Skeletal muscle tissue (tissue), 4 donors: Measurements from ENCODE around the gene RIPK3. TPM values are rescaled to one million over a fixed set of nuclear protein-coding genes. Genes with fewer than 3 reads are reported as not detected.

Experiments
- H3K27ac ChIP-seq: one replicate; pipeline ENCODE4 v1.7.0; 2013; ENCODE audit warnings: mild to moderate bottlenecking, low read depth, low read length, inconsistent platforms
- H3K27me3 ChIP-seq, 3 donors: one replicate each; pipeline ENCODE4 v1.7.0; 2013; ENCODE audit warnings: low read length in 3 of 3; ENCODE audit not compliant: control insufficient read depth in 3 of 3, insufficient read depth in 3 of 3
- H3K36me3 ChIP-seq, 3 donors: one replicate each; pipeline ENCODE4 v1.7.0; 2013; ENCODE audit warnings: low read length in 3 of 3; ENCODE audit not compliant: control insufficient read depth in 3 of 3, insufficient read depth in 3 of 3
- H3K4me1 ChIP-seq, 3 donors: one replicate each; pipeline ENCODE4 v1.7.0; 2013; ENCODE audit warnings: low read length in 3 of 3, mild to moderate bottlenecking in 3 of 3; ENCODE audit not compliant: control insufficient read depth in 3 of 3, insufficient read depth in 3 of 3
- H3K4me3 ChIP-seq, 3 donors: one replicate each; pipeline ENCODE4 v1.7.0; 2013; ENCODE audit warnings: low read length in 3 of 3
- H3K9ac ChIP-seq, 3 donors: one replicate each; pipeline ENCODE4 v1.7.0; 2013; ENCODE audit warnings: low read length in 3 of 3, mild to moderate bottlenecking in 3 of 3, moderate library complexity in 2 of 3, low read depth in 1 of 3
- H3K9me3 ChIP-seq, 3 donors: one replicate each; pipeline ENCODE4 v1.7.0; 2013; ENCODE audit warnings: low read length in 3 of 3; ENCODE audit not compliant: control insufficient read depth in 3 of 3
- total RNA-seq: library from RNA; depleted of rRNA; stranded (reverse); fragments of >200 nt; gene quantifications from one replicate; pipeline ENCODE4 v1.2.3, GENCODE V29; 2014
- donor health status: Osteomylitis.

RIPK3 gene
- total RNA-seq, 1 donor from 2014 or later: 1.6 TPM

DNA sequence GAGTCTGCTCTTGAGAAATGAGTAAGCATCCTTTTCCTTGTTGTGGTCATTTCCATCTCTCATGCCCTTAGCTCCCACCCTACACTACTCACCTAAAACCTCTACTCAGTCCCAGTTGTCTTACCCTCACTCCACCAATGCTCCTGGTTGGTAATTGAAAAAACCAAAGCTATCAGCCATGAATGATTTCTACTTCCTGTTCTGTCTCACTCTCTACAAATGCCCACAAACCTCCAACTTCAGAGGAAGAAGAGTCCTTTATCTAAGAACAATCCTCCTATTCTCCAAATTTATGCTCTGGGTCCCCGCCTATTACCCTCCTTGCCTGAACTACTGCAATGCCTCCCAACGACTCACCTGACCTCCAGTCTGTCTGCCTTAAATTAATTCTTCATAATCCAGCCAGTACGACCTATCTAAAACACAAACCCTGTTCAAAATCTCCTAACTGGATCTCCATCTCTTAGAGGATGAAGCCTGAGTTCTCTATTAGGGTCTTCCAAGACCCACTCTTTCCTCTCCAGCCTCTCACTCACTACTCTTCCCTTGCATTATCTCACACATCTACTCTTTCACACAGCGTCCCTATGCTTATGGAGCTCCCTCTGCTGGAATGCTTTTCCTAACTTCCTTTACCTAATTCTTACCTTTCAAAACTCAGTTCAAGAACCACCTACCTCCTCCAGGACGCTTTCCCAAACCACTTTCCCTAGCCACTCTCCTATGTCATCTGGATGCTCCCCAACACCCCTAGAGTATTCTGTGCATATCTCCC is 42.4 kb downstream of the RIPK3 start:
- Histone ChIP-seq H3K4me3 (no peak overlapping the region), H3K36me3 (peaks cover 12 to 31% (median 27%) of the 10 kb centered on the region in 3 donors), H3K27me3 (no peaks in the 10 kb centered on the region), H3K4me1 (peaks cover 19 to 32% (median 26%) of the 10 kb centered on the region in 3 donors), H3K27ac (no peak overlapping the region), H3K9ac (no peak overlapping the region), H3K9me3 (no peaks in the 10 kb centered on the region)

- Histone ChIP-seq H3K9me3 (no peaks in the 10 kb centered on the region), H3K27ac (no peak overlapping the region), H3K4me1 (peaks cover 19 to 32% (median 25%) of the 10 kb centered on the region in 3 donors), H3K4me3 (no peak overlapping the region), H3K9ac (peak overlapping the region in 1 of 3 donors; percentile 10), H3K36me3 (peaks cover 8 to 30% (median 27%) of the 10 kb centered on the region in 3 donors), H3K27me3 (no peaks in the 10 kb centered on the region)
Measured at GRCh38 chr14:24296341-24297157, 43.2 kb downstream of the RIPK3 start.

DNA sequence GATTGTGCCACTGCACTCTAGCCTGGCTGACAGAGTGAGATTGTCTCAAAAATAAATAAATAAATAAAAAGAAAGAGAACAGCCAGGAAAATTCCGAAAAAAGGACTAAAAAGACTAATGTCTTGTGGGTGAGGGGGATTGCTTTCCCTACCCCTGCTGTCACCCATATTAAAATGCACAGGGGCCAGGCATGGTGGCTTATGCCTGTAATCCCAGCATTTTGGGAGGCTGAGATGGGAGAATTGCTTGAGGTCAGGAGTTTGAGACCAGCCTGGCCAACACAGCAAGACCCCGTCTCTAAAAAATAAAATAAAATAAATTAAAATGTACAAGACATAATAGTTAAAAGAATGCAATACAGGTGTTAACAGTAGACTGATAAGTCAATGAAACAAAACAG is 46.3 kb downstream of the RIPK3 start:
- H3K27me3 ChIP-seq: no peaks in the 10 kb centered on the region
- H3K36me3 ChIP-seq: peaks cover 23 to 45% (median 43%) of the 10 kb centered on the region in 3 donors
- peaks cover under 1 to 10% (median 2%) of the 10 kb centered on the region in 3 donors for H3K4me1 ChIP-seq
- no peak overlapping the region for H3K27ac ChIP-seq
- H3K4me3 ChIP-seq: no peak overlapping the region
- no peaks in the 10 kb centered on the region for H3K9me3 ChIP-seq
- H3K9ac ChIP-seq: no peak overlapping the region

DNA sequence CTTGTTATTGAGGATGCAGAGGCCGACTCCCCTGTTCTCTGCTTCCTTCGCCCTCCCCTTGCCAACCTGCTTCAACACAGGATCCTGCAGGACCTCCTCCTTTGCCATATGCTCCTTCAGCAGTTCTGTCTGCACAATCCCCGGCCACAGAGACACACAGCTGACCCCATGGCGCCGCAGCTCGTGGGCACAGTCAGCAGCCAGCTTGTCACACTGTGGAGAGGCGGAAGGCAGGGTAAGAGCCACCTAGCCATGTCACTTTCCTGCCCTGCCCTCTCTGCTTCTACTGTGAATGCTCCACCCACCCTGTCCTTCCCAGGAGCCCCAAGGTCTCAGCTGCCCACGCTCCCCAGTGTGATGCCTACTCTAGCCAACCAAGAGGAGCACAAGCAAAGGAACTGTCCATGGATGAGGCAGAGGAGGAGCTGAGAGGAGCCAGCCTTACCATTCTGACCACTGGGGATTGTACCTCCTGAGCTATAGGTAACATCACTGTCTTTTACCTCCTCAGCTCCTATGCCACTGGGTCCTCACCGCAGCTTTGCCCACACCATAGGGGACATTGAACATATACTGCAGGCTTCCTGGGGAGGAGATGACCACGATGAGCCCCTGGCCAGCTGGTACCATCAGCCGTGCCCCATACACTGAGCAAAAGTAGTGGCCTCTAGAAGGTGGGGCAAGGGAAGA is 47.5 kb downstream of the RIPK3 start:
- Histone ChIP-seq H3K9me3 (no peaks in the 10 kb centered on the region), H3K9ac (no peak overlapping the region), H3K4me1 (peaks cover 0 to 8% (median 2%) of the 10 kb centered on the region in 3 donors), H3K4me3 (no peak overlapping the region), H3K27me3 (no peaks in the 10 kb centered on the region), H3K27ac (no peak overlapping the region), H3K36me3 (peaks cover 23 to 45% (median 43%) of the 10 kb centered on the region in 3 donors)

DNA sequence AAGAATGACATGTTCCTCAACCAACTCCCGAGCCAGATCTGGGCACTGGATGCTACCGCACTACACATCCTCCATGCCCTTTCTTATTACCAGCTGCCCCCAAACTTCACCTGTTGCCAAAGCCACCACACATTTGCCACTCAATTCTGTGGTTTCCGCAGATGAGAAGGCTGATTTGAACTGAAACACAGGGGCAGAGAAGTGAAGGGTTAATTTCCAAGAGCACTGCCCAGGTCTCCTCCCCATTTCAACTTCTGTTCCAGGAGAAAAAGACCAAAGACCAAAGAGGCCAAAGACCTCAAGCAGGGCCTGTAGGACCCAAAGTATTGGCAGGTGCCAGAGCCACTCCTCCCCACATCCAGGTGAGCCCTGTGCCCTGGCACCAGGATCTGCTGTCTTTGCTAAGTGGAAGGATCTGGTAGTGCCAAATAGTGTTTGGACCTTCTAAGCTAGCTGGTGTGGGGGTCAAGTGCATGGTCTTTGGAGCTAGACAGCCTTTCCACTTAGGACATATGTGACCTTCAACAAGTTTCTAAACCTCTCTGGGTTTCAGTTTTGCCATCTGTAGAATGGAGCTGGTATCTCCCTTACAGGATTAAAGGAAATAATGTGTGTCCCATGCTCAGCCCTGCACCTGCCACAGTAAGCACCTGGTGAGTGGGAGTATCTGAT is 48.2 kb downstream of the RIPK3 start:
- Histone ChIP-seq H3K36me3 (peaks cover 23 to 45% (median 43%) of the 10 kb centered on the region in 3 donors), H3K9me3 (no peaks in the 10 kb centered on the region)

DNA sequence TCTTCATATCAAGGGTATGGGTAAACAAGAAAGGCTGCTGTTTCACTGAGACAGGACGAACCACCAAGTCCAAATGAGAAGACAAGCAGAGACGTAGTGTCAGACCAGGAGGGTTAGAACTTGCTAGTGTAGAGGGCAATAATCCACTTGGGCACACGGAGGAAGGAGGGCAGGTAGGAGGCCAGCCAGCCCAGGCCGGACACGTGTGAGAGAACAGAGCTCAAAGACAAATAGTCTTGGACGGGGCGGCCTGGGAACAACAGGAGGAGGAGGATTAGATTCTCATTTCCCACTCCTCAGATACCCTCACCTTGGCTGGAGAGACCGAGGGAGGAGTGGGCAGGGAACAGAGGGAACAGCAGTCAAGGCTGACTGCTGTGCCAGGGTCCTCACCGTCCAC is 49.0 kb downstream of the RIPK3 start:
- H3K27me3 ChIP-seq: no peaks in the 10 kb centered on the region
- no peak overlapping the region for H3K4me3 ChIP-seq
- H3K4me1 ChIP-seq: no peaks in the 10 kb centered on the region
- peaks cover 23 to 38% (median 35%) of the 10 kb centered on the region in 3 donors for H3K36me3 ChIP-seq
- H3K9me3 ChIP-seq: no peaks in the 10 kb centered on the region
- no peak overlapping the region for H3K27ac ChIP-seq
- no peak overlapping the region for H3K9ac ChIP-seq

More for the DNA sequence above, 48.2 kb downstream of the RIPK3 start:
- Histone ChIP-seq H3K9ac (no peak overlapping the region), H3K4me3 (no peak overlapping the region), H3K4me1 (peaks cover 0 to 1% (median under 1%) of the 10 kb centered on the region in 3 donors), H3K27ac (no peak overlapping the region), H3K27me3 (no peaks in the 10 kb centered on the region)

DNA sequence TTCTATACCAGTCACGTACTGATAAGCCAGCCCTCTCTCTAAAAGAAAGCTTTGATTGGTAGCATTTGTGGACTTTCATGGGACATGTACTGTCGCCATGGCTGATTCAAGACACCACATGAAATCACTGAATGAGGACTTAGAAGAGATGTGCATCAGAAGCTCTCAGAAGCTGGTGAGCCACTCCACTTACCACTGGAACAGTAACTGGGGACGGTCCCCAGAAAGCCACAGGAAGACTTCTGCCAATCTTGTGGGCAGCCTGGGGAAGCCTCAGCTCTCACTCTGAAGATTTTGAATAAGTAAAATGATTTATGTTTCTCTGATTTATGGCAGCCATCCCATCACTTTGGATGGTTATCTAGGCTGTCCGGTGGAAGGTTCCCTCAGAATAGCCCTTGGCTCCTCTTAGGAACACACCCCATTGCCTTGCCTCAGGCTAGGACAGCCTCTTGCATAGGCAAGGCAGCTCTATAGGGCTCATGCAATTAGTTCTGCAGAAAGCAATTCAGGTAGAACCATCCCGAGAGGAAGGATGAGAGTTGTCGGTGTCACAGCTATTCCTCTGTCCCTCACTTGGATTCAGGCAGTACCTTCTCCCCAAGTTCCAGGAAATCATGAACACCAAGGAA is 50.0 kb downstream of the RIPK3 start:
- Histone ChIP-seq H3K36me3 (peaks cover 23 to 34% (median 29%) of the 10 kb centered on the region in 3 donors), H3K9ac (no peak overlapping the region), H3K4me3 (no peak overlapping the region)

GRCh38 chr14:24286996-24287395 is 52.8 kb downstream of the RIPK3 start:
- Histone ChIP-seq H3K4me1 (no peaks in the 10 kb centered on the region), H3K9me3 (no peaks in the 10 kb centered on the region), H3K27ac (no peak overlapping the region), H3K36me3 (peaks cover 15 to 26% (median 23%) of the 10 kb centered on the region in 3 donors), H3K27me3 (no peaks in the 10 kb centered on the region), H3K4me3 (no peak overlapping the region), H3K9ac (no peak overlapping the region)

More for the DNA sequence above, 50.0 kb downstream of the RIPK3 start:
- H3K27me3 ChIP-seq: no peaks in the 10 kb centered on the region
- H3K9me3 ChIP-seq: no peaks in the 10 kb centered on the region
- H3K27ac ChIP-seq: no peak overlapping the region
- H3K4me1 ChIP-seq: no peaks in the 10 kb centered on the region
